ENCODE measurements around the gene ZNF516. TPM values are rescaled to one million over a fixed set of nuclear protein-coding genes. Genes with fewer than 3 reads are reported as not detected.

The ZNF516 gene
- total RNA-seq, 1 donor from 2014 or later = 14.8 TPM

DNA sequence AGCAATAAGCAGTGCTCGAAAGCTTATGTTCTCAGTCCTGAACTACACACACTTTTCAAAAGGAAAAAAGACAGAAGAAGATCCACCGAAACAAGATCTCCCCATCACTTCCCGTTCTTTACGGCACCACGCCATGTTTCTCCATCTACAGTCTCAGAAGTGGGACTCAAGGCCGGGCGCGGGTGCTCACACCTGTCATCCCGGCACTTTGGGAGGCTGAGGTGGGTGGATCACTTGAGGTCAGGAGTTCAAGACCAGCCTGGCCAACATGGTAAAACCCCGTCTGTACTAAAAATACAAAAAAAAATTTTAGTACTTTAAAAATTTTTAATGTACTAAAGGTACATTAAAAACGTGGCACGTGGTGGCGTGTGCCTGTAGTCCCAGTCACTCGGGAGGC, 31.2 kb downstream of the ZNF516 start:
- TF ChIP-seq, protein P1, sequence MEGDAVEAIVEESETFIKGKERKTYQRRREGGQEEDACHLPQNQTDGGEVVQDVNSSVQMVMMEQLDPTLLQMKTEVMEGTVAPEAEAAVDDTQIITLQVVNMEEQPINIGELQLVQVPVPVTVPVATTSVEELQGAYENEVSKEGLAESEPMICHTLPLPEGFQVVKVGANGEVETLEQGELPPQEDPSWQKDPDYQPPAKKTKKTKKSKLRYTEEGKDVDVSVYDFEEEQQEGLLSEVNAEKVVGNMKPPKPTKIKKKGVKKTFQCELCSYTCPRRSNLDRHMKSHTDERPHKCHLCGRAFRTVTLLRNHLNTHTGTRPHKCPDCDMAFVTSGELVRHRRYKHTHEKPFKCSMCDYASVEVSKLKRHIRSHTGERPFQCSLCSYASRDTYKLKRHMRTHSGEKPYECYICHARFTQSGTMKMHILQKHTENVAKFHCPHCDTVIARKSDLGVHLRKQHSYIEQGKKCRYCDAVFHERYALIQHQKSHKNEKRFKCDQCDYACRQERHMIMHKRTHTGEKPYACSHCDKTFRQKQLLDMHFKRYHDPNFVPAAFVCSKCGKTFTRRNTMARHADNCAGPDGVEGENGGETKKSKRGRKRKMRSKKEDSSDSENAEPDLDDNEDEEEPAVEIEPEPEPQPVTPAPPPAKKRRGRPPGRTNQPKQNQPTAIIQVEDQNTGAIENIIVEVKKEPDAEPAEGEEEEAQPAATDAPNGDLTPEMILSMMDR (conservative IDR thresholded peaks at IDR 0.05; ENCODE audit: low read depth, low read length) = no peak
- DNase-seq (ENCODE audit: low read depth) = no peak

DNA sequence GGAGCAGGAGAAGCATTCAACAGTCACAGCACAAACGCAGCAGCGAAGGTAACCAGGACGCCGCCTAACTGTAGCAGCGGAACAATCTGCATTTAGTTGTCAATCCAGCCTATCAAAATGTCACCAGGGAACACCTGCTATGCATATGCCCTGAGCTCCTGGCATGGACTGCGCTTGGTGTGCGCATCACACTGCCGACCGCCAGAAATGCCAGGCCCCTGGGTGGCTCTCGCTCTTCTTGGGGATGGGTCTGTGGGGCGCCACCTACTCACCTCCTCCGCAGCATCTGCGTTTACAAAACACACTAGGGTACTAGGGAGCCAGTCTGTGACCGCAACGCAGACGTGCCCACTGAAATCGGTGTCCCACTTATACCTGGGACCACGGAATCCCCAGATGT, 31.7 kb downstream of the ZNF516 start:
- H3K4me3 ChIP-seq (ENCODE audit: low read depth, low read length) = no peak overlapping the region
- no peak for DNase-seq (ENCODE audit: low read depth)
- TF ChIP-seq, protein P1 (conservative IDR thresholded peaks at IDR 0.05; ENCODE audit: low read depth, low read length) = no peak

More for the DNA sequence above, 31.2 kb downstream of the ZNF516 start:
- no peak overlapping the region for H3K4me3 ChIP-seq (ENCODE audit: low read depth, low read length)

GRCh38 chr18:76462326-76462694, 32.7 kb downstream of the ZNF516 start:
- TF ChIP-seq, protein P1 (conservative IDR thresholded peaks at IDR 0.05; ENCODE audit: low read depth, low read length) = no peak
- no peak for DNase-seq (ENCODE audit: low read depth)
- no peak overlapping the region for H3K4me3 ChIP-seq (ENCODE audit: low read depth, low read length)

DNA sequence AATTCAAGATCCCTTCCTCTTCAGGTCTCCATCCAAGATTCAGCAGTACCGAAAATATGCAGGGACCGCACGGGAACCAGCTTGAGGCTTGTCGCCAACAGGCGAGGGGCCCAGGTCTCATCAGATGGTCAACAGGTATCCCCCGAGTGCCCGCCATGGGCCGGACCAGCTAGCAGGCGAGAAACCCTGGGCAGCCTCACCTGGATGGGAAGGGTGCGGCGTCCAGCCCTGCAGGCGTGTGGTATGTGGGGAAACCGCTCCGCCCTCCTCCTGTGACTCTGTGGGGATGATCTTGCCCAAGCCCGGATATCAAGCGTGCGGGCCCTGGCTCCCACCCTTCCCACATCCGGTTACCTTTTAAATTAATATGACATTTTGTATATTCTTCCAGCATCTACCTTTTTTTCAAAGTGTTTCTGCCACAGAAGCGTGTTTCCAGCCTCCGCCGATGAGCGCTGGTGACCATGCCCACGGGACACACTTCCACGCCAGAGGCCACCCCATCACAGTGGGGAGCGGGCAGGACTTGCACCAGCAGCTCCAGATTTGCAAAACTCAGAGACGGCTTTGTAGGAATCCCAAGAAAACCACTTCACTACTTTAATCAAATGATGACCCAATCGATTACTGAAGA, 33.2 kb downstream of the ZNF516 start:
- no peak for DNase-seq (ENCODE audit: low read depth)
- no peak overlapping the region for H3K4me3 ChIP-seq (ENCODE audit: low read depth, low read length)
- TF ChIP-seq, protein P1 (conservative IDR thresholded peaks at IDR 0.05; ENCODE audit: low read depth, low read length) = no peak

DNA sequence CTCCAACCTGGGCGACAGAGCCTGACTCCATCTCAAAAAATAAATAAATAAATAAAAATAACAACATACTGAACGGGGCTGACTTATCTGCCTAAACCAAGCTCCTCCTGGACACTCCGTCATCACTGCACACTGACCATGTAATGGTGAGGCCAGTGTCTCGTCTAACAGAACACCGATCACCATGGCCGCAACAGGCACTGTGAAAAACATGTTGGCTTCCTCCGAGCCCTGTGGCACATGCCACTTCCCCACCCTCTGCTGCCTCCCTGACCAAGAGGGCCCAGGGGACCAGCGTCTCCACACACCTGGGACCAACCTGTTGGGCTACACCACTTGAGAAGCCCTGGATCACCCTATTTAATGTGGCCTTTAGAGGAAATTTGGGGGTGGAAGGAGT, 33.9 kb downstream of the ZNF516 start:
- H3K4me3 ChIP-seq (ENCODE audit: low read depth, low read length) = no peak overlapping the region
- no peak for DNase-seq (ENCODE audit: low read depth)
- TF ChIP-seq, protein P1 (conservative IDR thresholded peaks at IDR 0.05; ENCODE audit: low read depth, low read length) = no peak

GRCh38 chr18:76460482-76460881, 34.6 kb downstream of the ZNF516 start:
- no peak for DNase-seq (ENCODE audit: low read depth)
- TF ChIP-seq, protein P1 (conservative IDR thresholded peaks at IDR 0.05; ENCODE audit: low read depth, low read length) = no peak
- H3K4me3 ChIP-seq (ENCODE audit: low read depth, low read length) = no peak overlapping the region

GRCh38 chr18:76459687-76460350, 35.2 kb downstream of the ZNF516 start:
- H3K4me3 ChIP-seq (ENCODE audit: low read depth, low read length) = peak overlapping the region; percentile 26

More at GRCh38 chr18:76459687-76460350, 35.2 kb downstream of the ZNF516 start:
- TF ChIP-seq, protein P1 (conservative IDR thresholded peaks at IDR 0.05; ENCODE audit: low read depth, low read length) = peak; percentile 27
- DNase-seq (ENCODE audit: low read depth) = peak; percentile 98
